ENCODE data around the gene INPP5A. TPM values are rescaled to one million over a fixed set of nuclear protein-coding genes. Genes with fewer than 3 reads are reported as not detected.
A peak's percentile ranks its signal among the peaks of the same experiment; 100 is the strongest.

INPP5A gene
- total RNA-seq, 1 experiment from 2014 or later = 14.7 TPM

- DNase-seq (ENCODE audit: unreplicated experiment) = peak; percentile 20
- POLR2A ChIA-PET = no interaction called here
- BruUV-seq (replicated peaks) = no TSS peak
- CTCF ChIA-PET = interaction anchor here (0.6 to 0.7 kb wide), 2 partner anchors 112 to 114 kb away, joined by 3 to 4 read pairs; no protein-coding TSS in a partner anchor
- Mint-ChIP-seq H3K4me1 (ENCODE audit: insufficient read depth, unreplicated experiment) (peaks cover 6% of the 10 kb centered on the region), H3K9me3 (ENCODE audit: unreplicated experiment) (no peaks in the 10 kb centered on the region), H3K36me3 (ENCODE audit: insufficient read depth, unreplicated experiment) (no peaks in the 10 kb centered on the region), H3K27ac (ENCODE audit: low read depth, unreplicated experiment) (no peak overlapping the region), H3K27me3 (ENCODE audit: insufficient read depth, unreplicated experiment) (no peaks in the 10 kb centered on the region), H3K4me3 (ENCODE audit: unreplicated experiment) (no peak overlapping the region)
- intact Hi-C loops (cut with micrococcal nuclease) = loop anchor here (1.0 to 5.0 kb wide), 2 partner anchors 60 to 119 kb away; no protein-coding TSS in a partner anchor
- TF ChIP-seq CTCF (IDR thresholded peaks at IDR 0.05; ENCODE audit: unreplicated experiment) = peak; percentile 36
Measured at GRCh38 chr10:132577350-132578003, 39.9 kb downstream of the INPP5A start.

- no peaks in the 10 kb centered on the region for H3K9me3 Mint-ChIP-seq (ENCODE audit: unreplicated experiment)
- H3K27me3 Mint-ChIP-seq (ENCODE audit: insufficient read depth, unreplicated experiment) = no peaks in the 10 kb centered on the region
- intact Hi-C loops (cut with micrococcal nuclease) = loop anchor here (5.0 kb wide), 1 partner anchor 59 kb away; no protein-coding TSS in a partner anchor
- TF ChIP-seq CTCF (IDR thresholded peaks at IDR 0.05; ENCODE audit: unreplicated experiment) = no peak
- H3K4me1 Mint-ChIP-seq (ENCODE audit: insufficient read depth, unreplicated experiment) = peaks cover 6% of the 10 kb centered on the region
- CTCF ChIA-PET = interaction anchor here (0.7 kb wide), 1 partner anchor 115 kb away, joined by 3 read pairs; no protein-coding TSS in a partner anchor
- no peaks in the 10 kb centered on the region for H3K36me3 Mint-ChIP-seq (ENCODE audit: insufficient read depth, unreplicated experiment)
- H3K4me3 Mint-ChIP-seq (ENCODE audit: unreplicated experiment) = no peak overlapping the region
- BruUV-seq (replicated peaks) = no TSS peak
- no peak for DNase-seq (ENCODE audit: unreplicated experiment)
- POLR2A ChIA-PET = interaction anchor here (0.8 kb wide), 1 partner anchor 119 kb away, joined by 3 read pairs; no protein-coding TSS in a partner anchor
- H3K27ac Mint-ChIP-seq (ENCODE audit: low read depth, unreplicated experiment) = no peak overlapping the region
Measured at GRCh38 chr10:132578287-132578951, 40.8 kb downstream of the INPP5A start.

- no peak for TF ChIP-seq CTCF (IDR thresholded peaks at IDR 0.05; ENCODE audit: unreplicated experiment)
- Mint-ChIP-seq H3K27ac (ENCODE audit: low read depth, unreplicated experiment) (no peak overlapping the region), H3K9me3 (ENCODE audit: unreplicated experiment) (no peaks in the 10 kb centered on the region), H3K4me1 (ENCODE audit: insufficient read depth, unreplicated experiment) (peaks cover 6% of the 10 kb centered on the region), H3K4me3 (ENCODE audit: unreplicated experiment) (no peak overlapping the region), H3K36me3 (ENCODE audit: insufficient read depth, unreplicated experiment) (no peaks in the 10 kb centered on the region), H3K27me3 (ENCODE audit: insufficient read depth, unreplicated experiment) (no peaks in the 10 kb centered on the region)
- intact Hi-C loops (cut with micrococcal nuclease) = loop anchor here (5.0 kb wide), 1 partner anchor 58 kb away; no protein-coding TSS in a partner anchor
- no peak for DNase-seq (ENCODE audit: unreplicated experiment)
- BruUV-seq (replicated peaks) = no TSS peak
- POLR2A ChIA-PET = no interaction called here
- CTCF ChIA-PET = no interaction called here
Measured at GRCh38 chr10:132579027-132579859, 41.7 kb downstream of the INPP5A start.

- ChIA-PET POLR2A (no interaction called here), CTCF (no interaction called here)
- no peak overlapping the region for H3K4me3 Mint-ChIP-seq (ENCODE audit: unreplicated experiment)
- H3K27me3 Mint-ChIP-seq (ENCODE audit: insufficient read depth, unreplicated experiment) = no peaks in the 10 kb centered on the region
- peaks cover 6% of the 10 kb centered on the region for H3K4me1 Mint-ChIP-seq (ENCODE audit: insufficient read depth, unreplicated experiment)
- BruUV-seq (replicated peaks) = no TSS peak
- TF ChIP-seq CTCF (IDR thresholded peaks at IDR 0.05; ENCODE audit: unreplicated experiment) = no peak
- H3K36me3 Mint-ChIP-seq (ENCODE audit: insufficient read depth, unreplicated experiment) = no peaks in the 10 kb centered on the region
- no peak for DNase-seq (ENCODE audit: unreplicated experiment)
- no peaks in the 10 kb centered on the region for H3K9me3 Mint-ChIP-seq (ENCODE audit: unreplicated experiment)
- intact Hi-C loops (cut with micrococcal nuclease) = no loop called here
- H3K27ac Mint-ChIP-seq (ENCODE audit: low read depth, unreplicated experiment) = no peak overlapping the region
Measured at GRCh38 chr10:132580143-132580542, 42.6 kb downstream of the INPP5A start.
